WI38 (cell line): ENCODE results near the gene ARHGEF17.

Experiments used
- H3K4me3 ChIP-seq: 2 replicates; pipeline ENCODE4 v1.5.1; 2011; ENCODE audit warnings: low read depth, mild to moderate bottlenecking, control low read depth, low read length
- CTCF ChIP-seq: IDR thresholded peaks from 2 replicates; pipeline ENCODE4 v1.5.1; 2012; ENCODE audit warnings: low read depth, mild to moderate bottlenecking, control low read depth, low read length

Gene ARHGEF17

DNA sequence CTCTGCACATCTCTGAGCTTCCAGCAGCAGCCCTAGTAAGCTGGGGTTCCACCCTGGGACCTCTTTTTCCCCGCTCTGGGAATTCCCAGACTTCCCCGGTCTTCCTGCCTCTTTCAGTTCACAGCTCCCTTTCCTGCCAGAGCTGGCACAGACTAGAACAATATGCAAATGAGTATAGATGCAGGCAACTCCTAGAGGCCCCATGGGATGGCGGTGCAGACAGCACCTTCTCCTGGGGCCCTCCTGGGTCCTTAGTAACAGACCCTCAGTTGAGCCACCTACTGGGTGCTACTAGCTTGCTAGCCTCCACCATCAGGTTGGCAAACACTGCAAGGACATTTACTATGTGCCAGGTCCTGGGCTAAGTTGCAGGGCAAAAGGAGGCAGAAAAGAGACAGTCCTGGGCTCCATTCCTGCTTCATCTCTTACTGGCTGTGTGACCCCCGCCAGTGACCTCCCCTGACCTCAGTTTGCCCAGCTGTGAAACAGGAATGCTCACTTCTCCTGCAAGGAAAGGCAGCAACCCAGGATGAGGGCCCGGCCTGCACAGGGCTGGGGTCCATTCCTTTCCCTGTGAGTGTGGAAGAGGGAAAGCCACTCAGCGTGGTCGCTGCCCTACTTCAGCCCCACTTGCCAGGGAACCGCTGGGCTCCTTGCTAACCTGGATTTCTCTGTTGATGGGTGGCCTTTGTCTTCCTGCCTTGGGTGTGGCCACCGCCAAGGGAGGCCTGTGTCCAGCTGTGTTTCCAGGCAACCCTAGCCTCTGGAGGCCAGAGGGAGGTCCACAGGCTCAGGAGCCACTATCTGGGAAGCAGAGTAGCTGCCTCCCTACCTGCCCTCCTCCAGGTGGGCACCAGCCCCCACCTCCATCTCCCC lies 75.4 kb downstream of the ARHGEF17 start:
- H3K4me3 ChIP-seq: no peak overlapping the region
- no peak for TF ChIP-seq CTCF

GRCh38 chr11:73384125-73384441 lies 76.0 kb downstream of the ARHGEF17 start:
- TF ChIP-seq CTCF: no peak
- H3K4me3 ChIP-seq: no peak overlapping the region

- H3K4me3 ChIP-seq: no peak overlapping the region
- no peak for TF ChIP-seq CTCF
These were observed 76.4 kb downstream of the ARHGEF17 start for GRCh38 chr11:73384531-73384871.

DNA sequence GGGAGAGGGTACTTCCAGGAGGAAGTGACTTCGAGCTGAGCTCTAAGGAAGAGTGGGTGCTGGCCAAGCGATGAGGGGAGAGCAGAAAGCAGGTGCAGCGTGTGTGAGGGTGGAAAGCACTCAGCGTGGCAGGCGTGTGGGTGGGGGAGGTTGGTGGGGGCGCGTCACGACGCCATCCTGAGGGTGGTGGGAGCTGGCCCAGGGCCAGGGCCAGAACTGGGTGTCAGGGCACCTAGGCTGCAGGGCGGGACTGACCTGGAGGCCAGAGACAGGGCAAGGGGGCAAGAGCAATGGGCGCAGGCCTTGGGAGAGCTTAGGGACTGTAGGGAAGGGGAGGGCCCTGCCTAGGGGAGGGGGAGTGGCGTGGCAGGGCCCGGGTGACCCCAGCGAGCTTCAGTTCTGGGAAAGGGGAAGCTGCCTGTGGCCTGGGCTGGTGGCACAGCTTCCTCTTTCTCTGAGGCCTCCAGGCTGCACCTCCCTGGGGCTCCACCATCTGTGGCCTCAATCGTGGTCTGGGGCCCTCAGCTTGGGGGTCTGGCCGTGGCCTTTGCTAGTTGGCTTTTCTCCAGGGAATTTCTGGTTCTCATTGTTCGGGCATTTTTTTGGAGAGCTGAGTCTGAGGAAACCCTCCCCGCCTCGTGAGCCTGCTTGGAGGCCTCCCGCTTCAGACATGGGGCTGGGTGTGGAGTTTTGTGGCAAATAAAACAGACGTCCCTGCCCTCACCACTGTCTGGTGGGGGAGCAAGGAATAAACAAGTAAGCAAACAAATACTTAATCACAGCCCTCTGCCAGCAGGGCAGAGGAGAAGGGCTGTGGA lies 77.0 kb downstream of the ARHGEF17 start:
- H3K4me3 ChIP-seq: no peak overlapping the region
- TF ChIP-seq CTCF: no peak

GRCh38 chr11:73386016-73386415 lies 77.9 kb downstream of the ARHGEF17 start:
- TF ChIP-seq CTCF: no peak
- H3K4me3 ChIP-seq: no peak overlapping the region

- no peak overlapping the region for H3K4me3 ChIP-seq
- TF ChIP-seq CTCF: no peak
These were observed 78.5 kb downstream of the ARHGEF17 start for GRCh38 chr11:73386546-73386945.
